Measurements from ENCODE around the gene COL3A1. TPM values are rescaled to one million over a fixed set of nuclear protein-coding genes. Genes with fewer than 3 reads are reported as not detected.

Gene COL3A1
- total and polyA plus RNA-seq, 9 donors, result 105 to 829 (median 289) TPM

GRCh38 chr2:188940171-188940570 is 34.0 kb upstream of the COL3A1 start:
- no peaks in the 10 kb centered on the region for H3K27me3 ChIP-seq
- intact Hi-C loops (cut with DNase I), result no loop called here
- H3K4me3 ChIP-seq, result no peak overlapping the region
- TF ChIP-seq CTCF (IDR thresholded peaks at IDR 0.05) (no peak), POLR2A (IDR thresholded peaks at IDR 0.05) (no peak), EP300 (IDR thresholded peaks at IDR 0.05) (no peak)
- H3K4me1 ChIP-seq (ENCODE audit: insufficient read depth), result peaks cover 2% of the 10 kb centered on the region
- no peaks in the 10 kb centered on the region for H3K9me3 ChIP-seq
- H3K27ac ChIP-seq, result no peak overlapping the region
- WGBS, 3 donors, result 4 to 8% (median 6%) methylated on average over 4 of the region's 4 CpGs
- peak in 4 of 5 donors; percentile 18 to 30 (median 22) for DNase-seq
- H3K36me3 ChIP-seq, result no peaks in the 10 kb centered on the region

GRCh38 chr2:188944442-188944841 is 29.7 kb upstream of the COL3A1 start:
- 91 to 95% (median 94%) methylated on average over 10 to 21 of the region's 21 CpGs for WGBS, 3 donors
- TF ChIP-seq CTCF (IDR thresholded peaks at IDR 0.05) (no peak), POLR2A (IDR thresholded peaks at IDR 0.05) (no peak), EP300 (IDR thresholded peaks at IDR 0.05) (no peak)
- DNase-seq, result no peak
- Histone ChIP-seq H3K27me3 (no peaks in the 10 kb centered on the region), H3K27ac (no peak overlapping the region), H3K36me3 (no peaks in the 10 kb centered on the region), H3K9me3 (no peaks in the 10 kb centered on the region), H3K4me3 (no peak overlapping the region), H3K4me1 (ENCODE audit: insufficient read depth) (peaks cover 2% of the 10 kb centered on the region)
- intact Hi-C loops (cut with DNase I), result no loop called here

- H3K4me1 ChIP-seq (ENCODE audit: insufficient read depth), result no peaks in the 10 kb centered on the region
- DNase-seq, result no peak
- H3K27ac ChIP-seq, result no peak overlapping the region
- H3K36me3 ChIP-seq, result no peaks in the 10 kb centered on the region
- no peaks in the 10 kb centered on the region for H3K9me3 ChIP-seq
- no peaks in the 10 kb centered on the region for H3K27me3 ChIP-seq
- no peak for TF ChIP-seq EP300 (IDR thresholded peaks at IDR 0.05)
- TF ChIP-seq POLR2A (IDR thresholded peaks at IDR 0.05), result no peak
- no peak for TF ChIP-seq CTCF (IDR thresholded peaks at IDR 0.05)
- intact Hi-C loops (cut with DNase I), result no loop called here
- no peak overlapping the region for H3K4me3 ChIP-seq
- WGBS, 3 donors, result 94 to 95% (median 95%) methylated on average over 25 of the region's 25 CpGs
Observed at GRCh38 chr2:188949046-188949818, 24.9 kb upstream of the COL3A1 start.

- no peak for DNase-seq
- Histone ChIP-seq H3K36me3 (no peaks in the 10 kb centered on the region), H3K27ac (no peak overlapping the region), H3K27me3 (no peaks in the 10 kb centered on the region), H3K4me3 (no peak overlapping the region), H3K9me3 (no peaks in the 10 kb centered on the region), H3K4me1 (ENCODE audit: insufficient read depth) (no peaks in the 10 kb centered on the region)
- intact Hi-C loops (cut with DNase I), result no loop called here
- TF ChIP-seq EP300 (IDR thresholded peaks at IDR 0.05), result no peak
- no peak for TF ChIP-seq CTCF (IDR thresholded peaks at IDR 0.05)
- no peak for TF ChIP-seq POLR2A (IDR thresholded peaks at IDR 0.05)
Observed at GRCh38 chr2:188952901-188953300, 21.3 kb upstream of the COL3A1 start.

All from ovary (tissue), 9 donors.